K562 (cell line): ENCODE measurements around the gene MBD3. TPM values are rescaled to one million over a fixed set of nuclear protein-coding genes. Genes with fewer than 3 reads are reported as not detected.

ENCODE experiments used
- NR3C1 ChIP-seq: sonication (generic); formaldehyde crosslinking; IDR thresholded peaks from 2 replicates; pipeline ENCODE4 v1.8.1; 2022; ENCODE audit warnings: missing genetic modification reagents
- RAD21 ChIP-seq, 2 experiments: fragments of 250-450 bp in 1 of 2; fragments of 450-650 bp in 1 of 2; sonication (Bioruptor Pico) in 1 of 2; formaldehyde crosslinking in 1 of 2; IDR thresholded peaks in 1 of 2; conservative IDR thresholded peaks in 1 of 2; 2 replicates each; pipeline versions ENCODE4 v1.4.0 to v1.8.0; 2020 to 2022; ENCODE audit warnings: mild to moderate bottlenecking in 2 of 2, moderate library complexity in 1 of 2
- SMARCB1 ChIP-seq: IDR thresholded peaks from 2 replicates; pipeline ENCODE4 v1.6.1; 2011; ENCODE audit warnings: improper control_type of control experiment, low read depth; ENCODE audit not compliant: insufficient read length
- SP1 ChIP-seq: sonication (generic); formaldehyde crosslinking; IDR thresholded peaks from 2 replicates; pipeline ENCODE4 v1.8.1; 2022; ENCODE audit warnings: mild to moderate bottlenecking, missing genetic modification reagents
- TEAD1 ChIP-seq, 2 experiments: fragments of 450-650 bp in 1 of 2; sonication (generic) in 1 of 2; formaldehyde crosslinking; IDR thresholded peaks; 2 replicates each; pipeline versions ENCODE4 v1.4.0 to v1.8.0; 2020 to 2022; ENCODE audit warnings: mild to moderate bottlenecking in 2 of 2, missing genetic modification reagents in 1 of 2
- TEAD4 ChIP-seq, 2 experiments: sonication (generic) in 1 of 2; formaldehyde crosslinking in 1 of 2; IDR thresholded peaks; 2 replicates each; pipeline versions ENCODE4 v1.6.1 to v1.8.0; 2012 to 2022; ENCODE audit warnings: borderline replicate concordance in 1 of 2, inconsistent platforms in 1 of 2, low read length in 1 of 2, mild to moderate bottlenecking in 1 of 2, missing genetic modification reagents in 1 of 2
- ZFX ChIP-seq: sonication (generic); formaldehyde crosslinking; IDR thresholded peaks from 2 replicates; pipeline ENCODE4 v1.8.0; 2022; ENCODE audit warnings: mild to moderate bottlenecking, missing genetic modification reagents, moderate library complexity
- ZNF263 ChIP-seq: sonication (generic); formaldehyde crosslinking; IDR thresholded peaks from 2 replicates; pipeline ENCODE4 v1.8.0; 2022; ENCODE audit warnings: mild to moderate bottlenecking, missing genetic modification reagents, borderline replicate concordance
- ZNF41 ChIP-seq: fragments of 250-450 bp; sonication (Bioruptor Pico); conservative IDR thresholded peaks from 2 replicates; pipeline ENCODE4 v1.4.0; 2020; ENCODE audit warnings: mild to moderate bottlenecking
- polyA plus RNA-seq, 8 experiments: library from polyadenylated mRNA; depleted of rRNA in 4 of 8; stranded (reverse) in 5 of 8; unstranded in 3 of 8; fragments of >200 nt; fragmentation: Nextera tagmentation in 2 of 8; fragmentation: Illumina TruSeq in 1 of 8; extraction: Ambion mirVana in 2 of 8; extraction: Trizol in 1 of 8; gene quantifications; 2 replicates each; pipeline versions ENCODE4 v1.2.1 to v1.2.3, GENCODE V29; 2011 to 2014; ENCODE audit warnings: inconsistent platforms in 1 of 8, missing spikeins in 1 of 8
- total RNA-seq, 7 experiments: library from RNA; depleted of rRNA in 6 of 7; stranded (reverse); fragments of >200 nt in 6 of 7; fragmentation: Illumina TruSeq in 2 of 7; extraction: Trizol in 2 of 7; gene quantifications; 2 replicates each; pipeline versions ENCODE4 v1.2.1 to v1.2.3, GENCODE V29; 2011 to 2021; ENCODE audit warnings: low replicate concordance in 1 of 7
- TF ChIP-seq, protein P1 (sequence below), 2 experiments: fragments of 450-650 bp in 1 of 2; sonication (generic) in 1 of 2; formaldehyde crosslinking; conservative IDR thresholded peaks; 2 replicates each; pipeline versions ENCODE4 v1.4.0 to v1.8.1; 2020 to 2022; ENCODE audit warnings: mild to moderate bottlenecking in 1 of 2, missing genetic modification reagents in 1 of 2
- TF ChIP-seq, protein P2 (sequence below), 2 experiments: fragments of 450-650 bp; formaldehyde crosslinking in 1 of 2; IDR thresholded peaks; 2 replicates each; pipeline versions ENCODE4 v1.4.0 to v1.6.1; 2014 to 2020; ENCODE audit warnings: mild to moderate bottlenecking in 2 of 2, borderline replicate concordance in 1 of 2, low read depth in 1 of 2
- TF ChIP-seq, protein P3 (sequence below): sonication (generic); formaldehyde crosslinking; IDR thresholded peaks from 2 replicates; pipeline ENCODE4 v1.9.0; 2022; ENCODE audit warnings: mild to moderate bottlenecking, missing genetic modification reagents
- TF ChIP-seq, protein P4 (sequence below): fragments of 450-650 bp; IDR thresholded peaks from 2 replicates; pipeline ENCODE4 v1.7.1; 2018; ENCODE audit warnings: mild to moderate bottlenecking, low read depth; ENCODE audit not compliant: partially characterized antibody

Gene MBD3
- total and polyA plus RNA-seq, 9 of the 15 experiments (the other 6 are each of a cell fraction or from before 2014, with no cell fraction given): 0.24 to 137 (median 30.9) TPM

DNA sequence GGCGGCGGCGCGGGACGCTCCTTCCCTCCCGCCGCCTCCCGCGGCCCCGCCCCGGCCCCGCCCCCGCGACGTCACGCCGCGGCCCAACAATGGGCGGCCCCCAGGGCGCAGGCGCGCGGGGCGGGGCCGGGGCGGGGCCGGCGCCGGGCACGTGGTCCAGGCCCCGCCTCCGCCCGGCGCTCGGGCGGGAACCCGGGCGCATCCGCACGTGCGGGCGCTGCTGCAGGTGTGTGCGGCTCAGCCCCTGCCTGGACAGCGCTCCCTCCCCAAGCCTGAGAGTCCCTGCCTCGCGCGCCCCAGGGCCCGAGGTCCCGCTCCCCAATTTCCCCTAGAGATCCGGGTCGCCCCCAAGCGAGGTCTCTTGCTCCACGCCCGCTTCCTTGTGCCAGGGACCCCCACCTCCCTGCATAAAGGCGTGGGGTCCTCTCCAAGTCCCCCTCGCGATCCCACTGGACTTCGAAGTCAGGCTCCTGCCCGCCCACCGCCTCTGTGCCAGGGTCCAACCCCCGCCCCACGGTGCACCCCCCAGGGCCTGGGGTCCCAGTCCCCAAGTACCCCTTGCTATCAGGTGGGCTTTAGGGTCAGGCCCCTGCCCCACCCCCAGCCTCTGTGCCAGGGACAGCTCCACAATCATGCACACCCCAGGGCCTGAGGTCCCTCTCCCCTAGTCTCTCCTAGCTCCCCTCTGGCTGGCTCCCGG lies 24.2 kb downstream of the MBD3 start, which contains the start of gene MEX3D (continued):
- TF ChIP-seq ZNF263 (0 out of 2 replicates have a peak, but pooled peaks have one; percentile 45), ZNF41 (CRISPR knock-in tag) (no peak), SMARCB1 (no peak), ZFX (CRISPR knock-in tag) (0 out of 2 replicates have a peak, but pooled peaks have one; percentile 18), TEAD1 (CRISPR knock-in tag; IDR thresholded peaks at IDR 0.05) (peak in 1 of 2 experiments; percentile 70; a peak in 1 of 4 replicates), TEAD4 (IDR thresholded peaks at IDR 0.05; ENCODE audit: low read length) (peak; percentile 43; the same call in 1 of the 2 replicates), TEAD4 (CRISPR knock-in tag; IDR thresholded peaks at IDR 0.05; ENCODE audit: borderline replicate concordance) (no peak), SP1 (CRISPR knock-in tag) (0 out of 2 replicates have a peak, but pooled peaks have one; percentile 18), RAD21 (CRISPR knock-in tag; conservative IDR thresholded peaks at IDR 0.05 in 1 of 2, IDR thresholded peaks at IDR 0.05 in 1 of 2) (no peak), NR3C1 (CRISPR knock-in tag) (0 out of 2 replicates have a peak, but pooled peaks have one; percentile 56)
- TF ChIP-seq, protein P1, sequence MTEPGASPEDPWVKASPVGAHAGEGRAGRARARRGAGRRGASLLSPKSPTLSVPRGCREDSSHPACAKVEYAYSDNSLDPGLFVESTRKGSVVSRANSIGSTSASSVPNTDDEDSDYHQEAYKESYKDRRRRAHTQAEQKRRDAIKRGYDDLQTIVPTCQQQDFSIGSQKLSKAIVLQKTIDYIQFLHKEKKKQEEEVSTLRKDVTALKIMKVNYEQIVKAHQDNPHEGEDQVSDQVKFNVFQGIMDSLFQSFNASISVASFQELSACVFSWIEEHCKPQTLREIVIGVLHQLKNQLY (CRISPR knock-in tag; conservative IDR thresholded peaks at IDR 0.05): 0 out of 4 replicates have a peak, but pooled peaks of 1 of the 2 experiments have one; percentile 24
- TF ChIP-seq, protein P2, sequence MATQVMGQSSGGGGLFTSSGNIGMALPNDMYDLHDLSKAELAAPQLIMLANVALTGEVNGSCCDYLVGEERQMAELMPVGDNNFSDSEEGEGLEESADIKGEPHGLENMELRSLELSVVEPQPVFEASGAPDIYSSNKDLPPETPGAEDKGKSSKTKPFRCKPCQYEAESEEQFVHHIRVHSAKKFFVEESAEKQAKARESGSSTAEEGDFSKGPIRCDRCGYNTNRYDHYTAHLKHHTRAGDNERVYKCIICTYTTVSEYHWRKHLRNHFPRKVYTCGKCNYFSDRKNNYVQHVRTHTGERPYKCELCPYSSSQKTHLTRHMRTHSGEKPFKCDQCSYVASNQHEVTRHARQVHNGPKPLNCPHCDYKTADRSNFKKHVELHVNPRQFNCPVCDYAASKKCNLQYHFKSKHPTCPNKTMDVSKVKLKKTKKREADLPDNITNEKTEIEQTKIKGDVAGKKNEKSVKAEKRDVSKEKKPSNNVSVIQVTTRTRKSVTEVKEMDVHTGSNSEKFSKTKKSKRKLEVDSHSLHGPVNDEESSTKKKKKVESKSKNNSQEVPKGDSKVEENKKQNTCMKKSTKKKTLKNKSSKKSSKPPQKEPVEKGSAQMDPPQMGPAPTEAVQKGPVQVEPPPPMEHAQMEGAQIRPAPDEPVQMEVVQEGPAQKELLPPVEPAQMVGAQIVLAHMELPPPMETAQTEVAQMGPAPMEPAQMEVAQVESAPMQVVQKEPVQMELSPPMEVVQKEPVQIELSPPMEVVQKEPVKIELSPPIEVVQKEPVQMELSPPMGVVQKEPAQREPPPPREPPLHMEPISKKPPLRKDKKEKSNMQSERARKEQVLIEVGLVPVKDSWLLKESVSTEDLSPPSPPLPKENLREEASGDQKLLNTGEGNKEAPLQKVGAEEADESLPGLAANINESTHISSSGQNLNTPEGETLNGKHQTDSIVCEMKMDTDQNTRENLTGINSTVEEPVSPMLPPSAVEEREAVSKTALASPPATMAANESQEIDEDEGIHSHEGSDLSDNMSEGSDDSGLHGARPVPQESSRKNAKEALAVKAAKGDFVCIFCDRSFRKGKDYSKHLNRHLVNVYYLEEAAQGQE (IDR thresholded peaks at IDR 0.05; ENCODE audit: borderline replicate concordance): peak; percentile 36; the same call in 1 of the 2 replicates
- TF ChIP-seq, protein P2 (CRISPR knock-in tag; IDR thresholded peaks at IDR 0.05; ENCODE audit: low read depth): no peak
- TF ChIP-seq, protein P3, sequence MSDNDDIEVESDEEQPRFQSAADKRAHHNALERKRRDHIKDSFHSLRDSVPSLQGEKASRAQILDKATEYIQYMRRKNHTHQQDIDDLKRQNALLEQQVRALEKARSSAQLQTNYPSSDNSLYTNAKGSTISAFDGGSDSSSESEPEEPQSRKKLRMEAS (CRISPR knock-in tag): peak; percentile 94
- TF ChIP-seq, protein P4, sequence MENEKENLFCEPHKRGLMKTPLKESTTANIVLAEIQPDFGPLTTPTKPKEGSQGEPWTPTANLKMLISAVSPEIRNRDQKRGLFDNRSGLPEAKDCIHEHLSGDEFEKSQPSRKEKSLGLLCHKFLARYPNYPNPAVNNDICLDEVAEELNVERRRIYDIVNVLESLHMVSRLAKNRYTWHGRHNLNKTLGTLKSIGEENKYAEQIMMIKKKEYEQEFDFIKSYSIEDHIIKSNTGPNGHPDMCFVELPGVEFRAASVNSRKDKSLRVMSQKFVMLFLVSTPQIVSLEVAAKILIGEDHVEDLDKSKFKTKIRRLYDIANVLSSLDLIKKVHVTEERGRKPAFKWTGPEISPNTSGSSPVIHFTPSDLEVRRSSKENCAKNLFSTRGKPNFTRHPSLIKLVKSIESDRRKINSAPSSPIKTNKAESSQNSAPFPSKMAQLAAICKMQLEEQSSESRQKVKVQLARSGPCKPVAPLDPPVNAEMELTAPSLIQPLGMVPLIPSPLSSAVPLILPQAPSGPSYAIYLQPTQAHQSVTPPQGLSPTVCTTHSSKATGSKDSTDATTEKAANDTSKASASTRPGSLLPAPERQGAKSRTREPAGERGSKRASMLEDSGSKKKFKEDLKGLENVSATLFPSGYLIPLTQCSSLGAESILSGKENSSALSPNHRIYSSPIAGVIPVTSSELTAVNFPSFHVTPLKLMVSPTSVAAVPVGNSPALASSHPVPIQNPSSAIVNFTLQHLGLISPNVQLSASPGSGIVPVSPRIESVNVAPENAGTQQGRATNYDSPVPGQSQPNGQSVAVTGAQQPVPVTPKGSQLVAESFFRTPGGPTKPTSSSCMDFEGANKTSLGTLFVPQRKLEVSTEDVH: peak; percentile 41
